Hematopoietic multipotent progenitor cell treated with erythropoietin and hydrocortisone succinate and interleukin-3 and kit ligand, for 17 days (in vitro differentiated cells): ENCODE measurements around the gene CACNA1C.

Experiments
- DNase-seq: peaks from one replicate; pipeline ENCODE4 v3.0.0-alpha.2; 2015; ENCODE audit warnings: low spot score

Gene CACNA1C

DNA sequence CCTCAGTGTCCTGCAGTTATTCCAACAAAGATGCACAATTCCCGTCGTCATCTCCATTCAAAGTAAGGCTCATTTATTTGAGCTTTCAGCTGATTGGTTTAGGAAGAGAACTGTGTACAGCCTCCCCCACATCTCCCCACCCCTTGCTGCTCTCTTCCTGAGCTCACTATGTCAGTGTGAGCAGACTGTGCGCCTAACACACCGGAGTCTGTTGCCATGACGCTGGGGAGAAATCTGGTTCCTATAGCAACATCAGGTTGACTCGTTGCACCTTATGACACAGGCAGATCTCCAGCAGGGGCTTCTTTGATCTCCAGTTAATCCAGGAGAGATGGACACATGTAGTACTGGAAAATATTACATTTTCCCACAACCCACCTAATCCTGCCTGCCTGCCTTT, 319.4 kb downstream of the CACNA1C start:
- DNase-seq = no peak

DNA sequence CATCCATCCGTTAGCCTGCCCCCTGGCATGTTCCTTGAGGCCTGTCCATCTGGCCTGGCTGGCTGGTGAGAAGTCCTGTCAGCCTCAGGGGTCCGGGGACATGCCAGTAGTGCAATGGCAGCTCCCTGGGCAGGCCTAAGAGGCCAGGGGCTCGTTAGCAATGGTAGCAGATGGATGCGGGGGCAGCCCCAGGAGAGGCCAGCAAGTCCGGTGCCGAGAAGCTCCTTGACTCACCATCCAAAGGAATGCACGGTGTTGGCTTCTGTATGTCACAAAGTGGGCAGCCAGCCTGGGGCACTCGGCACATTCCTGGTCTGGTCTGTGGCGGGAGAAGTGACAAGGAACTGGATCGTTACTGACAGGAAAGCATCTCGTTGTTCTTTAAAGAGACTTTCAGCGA, 319.9 kb downstream of the CACNA1C start:
- no peak for DNase-seq

DNA sequence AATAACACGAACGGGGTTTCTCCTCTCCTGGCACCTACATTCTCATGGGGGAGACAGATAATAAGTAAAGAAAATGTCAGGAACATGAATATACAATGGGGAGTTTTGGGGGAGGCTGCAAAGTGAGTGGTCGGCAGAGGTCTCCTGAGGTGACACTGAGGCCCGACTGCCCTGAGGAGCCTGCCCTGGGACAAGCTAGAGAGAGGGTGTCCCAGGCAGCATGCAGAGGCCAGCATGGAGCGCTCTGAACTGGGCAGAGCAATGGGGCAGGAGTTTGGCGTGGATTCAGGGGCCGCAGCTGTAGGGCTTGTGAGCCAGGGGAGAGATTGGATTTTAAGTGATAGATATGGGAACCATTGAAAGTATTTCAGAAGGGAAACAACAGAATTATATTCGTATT, 320.5 kb downstream of the CACNA1C start:
- DNase-seq = no peak

DNA sequence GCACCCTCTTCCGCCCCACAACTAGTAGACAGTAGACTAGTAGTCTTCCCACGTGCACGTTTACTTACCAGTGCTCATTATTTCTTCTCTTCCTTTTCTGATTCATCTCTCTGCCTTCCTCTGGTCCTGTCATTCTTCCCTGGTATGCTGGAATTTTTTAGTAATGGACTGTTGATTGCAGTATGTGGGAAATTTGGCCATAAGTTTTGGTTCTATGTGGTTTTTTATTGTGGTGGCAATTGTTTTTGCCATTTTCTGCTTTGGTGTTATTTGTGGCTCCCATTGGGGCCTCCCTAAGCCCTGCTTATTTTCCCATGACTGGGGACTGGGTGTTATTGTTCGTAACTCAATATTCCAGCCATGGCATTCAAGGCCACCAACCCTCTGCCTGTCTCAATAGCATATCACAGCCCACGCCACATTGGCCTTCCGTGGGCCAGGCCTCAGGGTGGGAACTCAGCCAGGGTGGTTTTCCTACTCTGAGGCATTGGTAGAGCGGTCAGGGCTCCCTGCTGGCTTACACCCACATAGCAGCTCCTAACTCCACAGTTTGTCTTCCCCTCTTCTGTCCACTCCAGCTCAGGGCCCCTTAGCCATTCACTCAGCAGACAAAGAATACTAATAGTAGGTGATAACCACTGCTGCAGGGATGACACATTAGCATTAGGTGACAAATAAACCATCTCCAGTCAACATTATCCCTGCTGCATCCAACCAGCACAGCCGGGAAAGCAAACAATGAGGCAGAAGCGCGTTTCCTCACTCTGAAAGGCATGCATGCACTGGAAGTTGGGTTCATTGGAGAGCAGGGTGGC, 321.5 kb downstream of the CACNA1C start:
- no peak for DNase-seq

DNA sequence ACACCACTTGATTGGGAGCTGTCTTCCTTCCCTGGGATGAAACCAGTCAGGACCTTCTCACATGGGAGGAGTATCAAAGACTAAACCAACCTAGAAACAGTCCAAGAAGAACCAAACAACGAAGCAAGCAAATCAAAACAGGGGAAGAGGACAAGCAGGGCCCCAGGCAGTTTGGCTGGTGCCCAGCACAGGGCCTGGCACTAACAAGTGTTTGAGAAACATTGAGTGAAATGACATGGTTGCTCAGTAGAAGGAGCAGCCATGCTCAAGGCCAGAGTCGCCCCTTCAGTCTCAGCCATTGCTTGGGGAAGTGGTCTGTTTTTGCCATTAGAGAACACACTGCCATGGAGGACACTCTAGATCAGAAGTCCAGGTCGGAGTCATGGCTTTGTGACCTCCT, 323.1 kb downstream of the CACNA1C start:
- no peak for DNase-seq

DNA sequence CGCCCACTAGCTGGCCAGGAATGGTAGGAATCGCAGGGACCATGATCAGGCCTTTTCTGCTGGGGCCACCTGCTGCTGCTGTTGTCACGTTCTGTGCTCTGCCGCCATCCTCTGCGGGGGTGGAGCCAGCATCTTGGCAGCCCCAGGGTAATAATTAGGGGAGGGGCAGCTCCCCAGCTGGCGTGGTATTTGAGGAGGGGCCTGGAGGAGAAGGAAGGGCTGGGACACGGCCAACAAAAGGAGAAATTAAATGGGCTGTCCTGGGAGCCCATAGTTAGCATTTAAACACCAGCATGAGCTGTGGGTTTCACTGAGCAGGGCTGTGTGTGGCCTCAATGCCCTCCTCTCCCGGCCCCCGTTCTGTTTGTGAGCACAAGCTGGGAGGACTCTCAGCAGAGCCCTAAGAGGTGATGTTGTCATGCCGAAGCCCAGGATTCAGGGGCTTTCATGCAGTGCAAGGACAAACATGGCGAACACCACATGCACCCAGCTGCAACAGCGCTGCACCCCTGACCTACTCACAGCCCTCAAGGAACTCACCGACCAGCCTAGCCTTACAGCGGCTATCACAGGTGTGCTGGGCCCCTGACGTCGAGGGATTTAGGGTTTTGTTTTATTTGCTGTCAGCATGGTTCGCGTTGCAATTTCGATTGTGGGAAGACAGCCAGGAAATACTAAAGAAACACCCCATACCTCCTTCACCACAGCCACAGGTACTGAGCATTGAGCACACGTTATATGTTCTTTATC, 324.3 kb downstream of the CACNA1C start:
- no peak for DNase-seq

DNA sequence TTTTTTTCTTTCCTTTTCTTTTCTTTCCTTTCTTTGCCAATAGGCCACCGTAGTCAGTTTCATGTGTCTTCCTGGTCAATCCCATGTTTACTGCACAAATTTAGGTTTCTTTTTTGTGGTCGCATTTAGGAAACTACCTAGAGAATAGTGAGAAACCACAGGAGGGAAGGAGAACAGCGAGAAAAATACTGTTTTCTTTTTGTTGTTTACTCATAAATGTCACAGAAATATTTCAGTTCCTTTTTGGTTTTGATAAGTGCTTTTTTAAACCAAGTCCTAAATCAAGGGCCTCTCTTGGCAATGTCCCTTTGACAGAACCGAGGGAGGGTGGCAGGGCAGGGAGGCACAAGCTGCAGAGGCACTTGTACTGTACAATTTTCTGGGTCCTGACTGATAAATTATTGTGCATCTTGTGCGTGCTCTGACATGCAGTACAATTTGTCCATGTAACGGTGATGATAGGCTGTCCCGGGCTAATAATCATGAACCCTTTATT, 326.1 kb downstream of the CACNA1C start:
- no peak for DNase-seq

DNA sequence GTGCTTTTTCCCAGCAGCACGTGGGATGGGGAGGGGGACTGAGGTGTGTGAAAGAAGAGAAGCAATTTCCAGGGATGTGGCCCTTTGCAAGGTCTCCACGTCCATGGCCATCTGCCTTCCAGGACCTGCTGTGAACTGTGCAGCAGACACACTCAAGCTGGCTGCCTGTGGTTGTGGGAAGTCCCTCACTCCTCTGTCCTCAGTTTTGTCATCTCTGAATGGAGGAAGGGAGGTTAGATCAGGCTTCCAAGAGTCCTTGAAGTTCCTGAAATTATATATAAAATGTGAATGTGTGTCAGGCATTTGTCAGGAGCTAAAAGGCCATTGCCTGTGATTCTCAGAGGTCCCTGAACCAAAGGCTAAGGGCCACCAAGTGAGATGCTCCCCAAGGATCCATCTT, 328.2 kb downstream of the CACNA1C start:
- DNase-seq = no peak

DNA sequence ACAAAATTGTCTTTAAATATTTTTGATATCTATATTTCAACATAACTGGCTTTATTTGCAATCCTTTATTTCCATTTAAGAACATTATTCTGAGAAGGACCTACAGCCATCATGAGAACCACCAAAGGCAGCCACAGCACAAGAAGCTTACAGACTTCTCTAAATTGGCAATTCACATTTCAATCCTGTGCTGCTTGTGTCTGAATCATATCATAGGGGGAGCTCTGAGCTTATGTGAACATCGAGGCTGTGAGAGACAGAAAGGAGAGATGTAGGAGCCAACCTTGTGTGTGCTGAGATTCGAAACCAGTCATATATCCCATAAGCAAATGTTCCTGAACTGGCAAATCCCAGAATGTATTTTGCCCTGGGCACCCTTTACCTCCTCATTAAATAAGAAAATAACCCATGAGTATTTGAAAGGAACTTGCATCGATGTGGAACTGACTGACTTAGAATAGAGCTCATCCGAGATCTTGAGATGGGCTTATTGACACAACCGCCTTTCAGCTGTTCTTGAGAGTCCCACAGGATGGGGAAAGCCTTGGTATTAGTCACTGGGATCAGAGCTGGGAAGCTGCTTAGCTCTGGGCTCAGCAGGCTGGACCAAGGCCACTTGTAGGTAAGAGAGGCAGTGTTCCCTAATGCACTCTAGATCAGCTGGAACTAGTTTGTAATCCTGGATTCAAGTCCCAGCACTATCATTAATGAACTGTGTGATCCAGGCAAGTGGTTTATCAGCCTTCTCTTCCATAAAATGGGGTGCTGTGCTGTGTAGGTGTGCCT, 329.8 kb downstream of the CACNA1C start:
- DNase-seq = no peak

DNA sequence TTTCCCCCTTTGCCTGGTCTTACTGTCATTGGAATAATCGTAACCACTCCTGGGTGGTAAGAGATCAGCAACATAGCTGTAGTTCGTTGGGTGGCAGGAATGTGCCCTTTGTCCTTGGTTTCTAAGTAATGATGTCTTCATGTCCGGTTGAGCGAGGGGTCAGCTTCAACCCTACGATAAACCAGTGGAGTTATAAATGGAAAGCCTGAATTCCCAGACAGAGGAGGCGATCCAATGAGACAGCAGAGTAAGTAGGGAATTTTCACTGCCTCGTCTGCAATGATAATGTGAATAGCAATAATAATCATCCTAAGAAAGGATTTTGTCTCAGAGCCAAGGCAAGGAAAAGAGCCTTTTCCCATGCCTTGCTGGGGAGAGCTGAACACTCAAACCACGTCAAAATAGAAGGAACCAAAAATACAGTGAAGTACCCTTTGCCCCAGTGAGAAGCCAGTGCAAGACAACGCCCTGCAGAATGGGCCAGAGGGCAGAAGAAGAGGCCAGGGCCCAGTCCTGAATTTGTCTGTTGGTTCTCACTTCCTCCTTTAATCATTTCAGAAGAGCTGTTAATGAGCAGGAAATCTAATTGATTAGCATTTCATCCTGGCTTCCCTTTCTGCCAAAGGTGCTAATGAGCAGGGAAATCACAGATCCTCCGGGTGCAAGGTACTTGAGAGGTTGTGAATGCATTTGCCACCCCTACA, 330.7 kb downstream of the CACNA1C start:
- DNase-seq = no peak

DNA sequence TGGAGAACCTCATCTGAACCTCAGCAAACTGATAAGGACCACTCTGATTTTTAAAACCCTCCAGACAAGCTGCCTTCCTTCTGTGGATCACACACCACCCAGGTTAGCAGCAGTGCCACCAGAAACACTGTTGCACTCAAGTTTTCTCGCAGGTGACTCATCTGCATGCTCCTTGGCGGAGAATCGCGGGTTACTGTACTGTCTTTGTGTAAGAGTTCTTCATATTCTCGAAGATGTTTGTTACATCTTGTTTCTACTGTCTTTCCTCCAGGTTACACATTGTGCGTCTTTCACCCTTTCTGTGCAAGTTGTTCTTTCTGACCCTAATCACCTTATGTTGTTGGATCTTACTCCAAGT, 331.2 kb downstream of the CACNA1C start:
- DNase-seq = no peak

DNA sequence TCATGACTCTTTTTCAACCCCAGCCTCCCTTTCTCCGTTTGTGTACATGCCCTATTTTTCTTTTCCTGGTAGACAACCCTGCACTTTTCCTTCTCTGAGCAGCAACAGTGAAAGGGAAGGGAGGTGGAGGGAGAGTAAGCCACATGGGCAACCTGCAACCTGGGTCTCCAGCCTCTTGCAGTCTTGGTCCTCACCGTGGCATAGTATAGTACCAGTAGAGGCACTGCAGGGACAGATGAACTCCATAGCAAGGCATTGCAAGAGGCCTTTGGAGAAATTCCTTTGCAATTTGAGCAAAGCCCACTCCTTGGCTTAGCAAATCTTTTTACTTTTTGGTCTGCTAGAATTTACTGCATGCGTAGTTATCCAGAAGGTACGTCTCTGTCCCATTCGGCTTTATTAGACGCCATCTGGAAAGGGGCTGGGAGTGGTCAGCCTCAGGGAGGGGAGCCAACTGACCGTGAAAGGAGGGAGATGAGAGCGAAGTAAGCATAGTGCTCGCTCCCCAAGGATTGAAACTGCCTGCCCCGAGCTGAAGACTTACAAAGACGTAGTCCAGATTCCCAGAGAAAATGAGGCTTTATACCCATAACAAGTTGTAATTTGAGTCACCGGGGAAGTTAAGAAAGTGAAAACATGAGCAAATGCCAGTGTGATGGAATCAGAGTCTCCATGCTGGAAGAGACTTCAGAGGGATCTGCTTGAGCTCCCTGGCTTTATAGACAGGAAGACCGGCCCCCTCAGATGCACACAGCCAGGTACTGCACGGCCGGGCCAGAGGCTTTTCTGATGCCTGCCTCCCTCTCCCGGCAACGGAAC, 332.0 kb downstream of the CACNA1C start:
- DNase-seq = no peak

DNA sequence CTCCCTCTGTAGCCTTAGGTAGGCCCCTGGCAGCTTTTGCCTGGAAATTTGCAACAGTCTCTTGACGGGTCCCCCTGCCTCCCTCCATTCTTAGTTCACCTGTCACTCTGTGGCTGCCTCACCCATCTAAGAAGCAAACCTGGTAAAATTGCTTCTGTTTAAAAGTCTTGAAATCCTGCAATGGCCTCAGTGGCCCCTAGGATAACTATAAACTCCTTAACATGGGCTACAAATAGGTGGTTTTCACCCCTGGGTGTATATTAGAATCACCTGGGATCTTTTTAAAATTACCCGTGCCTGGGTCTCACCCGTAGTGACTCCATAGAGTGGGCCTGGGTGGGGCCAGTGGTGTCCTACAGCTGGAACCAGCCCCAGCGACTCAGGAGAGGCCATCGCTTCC, 332.7 kb downstream of the CACNA1C start:
- DNase-seq = no peak

DNA sequence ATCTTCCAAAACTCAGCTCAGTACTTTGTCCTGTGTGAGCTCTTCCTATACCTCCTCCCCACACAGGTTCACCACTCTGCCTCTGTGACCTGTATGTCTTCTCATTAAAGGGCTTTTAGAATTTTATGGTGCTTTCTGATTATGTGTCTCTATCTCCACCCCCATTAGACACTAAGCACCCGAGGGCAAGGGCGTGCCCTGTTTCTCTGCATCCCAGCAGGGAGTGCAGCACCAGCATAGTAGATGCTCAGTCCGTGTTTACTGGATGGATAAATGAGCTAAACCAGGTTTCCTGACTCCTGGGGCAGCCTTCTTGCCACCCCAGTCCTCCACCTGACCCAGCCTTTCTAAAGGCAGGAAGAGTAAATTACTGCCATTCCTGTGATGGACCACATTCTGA, 333.8 kb downstream of the CACNA1C start:
- no peak for DNase-seq

DNA sequence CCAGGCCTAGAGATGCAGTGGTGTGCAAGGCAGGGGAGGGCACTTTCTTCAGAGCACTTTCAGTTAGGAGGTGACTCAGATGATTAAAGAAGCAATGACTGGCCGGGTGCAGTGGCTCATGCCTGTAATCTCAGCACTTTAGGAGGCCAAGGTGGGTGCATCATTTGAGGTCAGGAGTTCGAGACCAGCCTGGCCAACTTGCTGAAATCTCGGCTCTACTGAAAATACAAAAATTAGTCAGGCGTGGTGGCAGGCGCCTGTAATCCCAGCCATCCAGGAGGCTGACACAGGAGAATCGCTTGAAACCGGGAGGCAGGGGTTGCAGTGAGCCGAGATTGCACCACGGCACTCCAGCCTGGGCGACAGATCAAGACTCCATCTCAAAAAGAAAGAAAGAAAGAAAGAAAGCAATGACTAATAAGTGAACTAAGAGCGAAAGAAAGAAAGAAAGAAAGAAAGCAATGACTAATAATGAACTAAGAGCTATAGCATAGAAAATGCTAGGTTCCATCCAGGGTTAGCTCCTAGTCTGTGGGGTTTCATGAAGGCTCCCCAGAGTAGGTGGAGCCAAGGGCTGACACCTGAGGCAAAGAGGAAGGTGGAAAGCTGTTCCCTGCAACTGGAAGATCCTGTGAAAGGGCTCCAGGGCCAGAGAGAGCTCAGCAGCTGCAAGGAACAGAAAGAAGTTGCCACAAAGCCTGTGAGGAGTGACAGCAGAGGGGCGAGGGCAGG, 334.5 kb downstream of the CACNA1C start:
- DNase-seq = no peak

DNA sequence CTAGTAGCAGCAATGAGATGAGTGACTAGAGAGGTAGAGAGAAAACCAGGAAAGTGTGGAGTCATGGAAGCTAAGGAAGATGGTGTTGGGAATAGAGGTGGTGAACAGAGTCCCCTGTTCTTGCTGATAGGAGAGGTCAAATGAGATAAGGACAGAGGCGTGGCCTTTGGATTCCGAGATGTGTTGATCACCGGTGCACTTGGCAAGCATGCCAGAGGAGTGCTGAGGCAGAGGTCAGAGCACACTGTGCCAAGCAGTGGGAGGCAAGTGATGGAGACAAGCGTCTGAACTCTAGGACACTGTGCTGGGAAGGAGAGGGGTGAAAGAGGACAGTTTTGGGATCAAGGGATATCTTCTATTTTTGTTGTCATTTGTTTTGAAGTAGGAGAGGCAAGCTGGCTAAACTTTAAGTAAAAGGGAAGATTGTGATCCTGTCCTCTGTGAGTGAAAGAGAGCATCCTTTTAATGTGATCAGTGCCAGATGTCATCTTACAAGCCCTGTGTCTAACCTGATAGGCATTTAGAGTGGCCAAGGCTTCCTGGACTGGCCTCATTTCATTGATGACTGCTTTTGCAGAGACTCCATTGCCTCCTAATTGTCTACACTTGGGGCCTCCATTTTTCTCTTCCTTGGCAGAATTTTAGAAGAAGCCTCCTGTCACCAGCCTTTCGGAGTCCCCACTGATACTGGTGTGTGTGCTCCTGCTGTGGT, 336.4 kb downstream of the CACNA1C start:
- DNase-seq = no peak

DNA sequence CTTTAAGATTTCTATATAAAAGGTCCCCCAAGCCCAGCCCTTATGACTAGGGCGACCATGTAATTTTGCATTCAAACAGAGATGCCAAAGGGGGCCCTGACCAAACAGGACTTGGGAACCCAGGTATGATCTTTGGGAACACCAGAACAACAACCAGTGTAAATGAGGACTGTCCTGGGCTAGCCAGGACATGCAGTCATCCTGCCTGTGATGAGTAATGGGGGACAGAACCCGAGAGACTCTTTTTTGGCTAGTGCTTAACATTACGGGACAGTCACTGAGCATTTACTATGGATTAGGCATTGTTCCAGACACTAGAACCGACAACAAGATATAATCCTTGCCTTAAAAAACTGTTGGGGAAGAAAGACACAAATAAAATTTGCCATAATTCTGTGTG, 337.3 kb downstream of the CACNA1C start:
- no peak for DNase-seq

DNA sequence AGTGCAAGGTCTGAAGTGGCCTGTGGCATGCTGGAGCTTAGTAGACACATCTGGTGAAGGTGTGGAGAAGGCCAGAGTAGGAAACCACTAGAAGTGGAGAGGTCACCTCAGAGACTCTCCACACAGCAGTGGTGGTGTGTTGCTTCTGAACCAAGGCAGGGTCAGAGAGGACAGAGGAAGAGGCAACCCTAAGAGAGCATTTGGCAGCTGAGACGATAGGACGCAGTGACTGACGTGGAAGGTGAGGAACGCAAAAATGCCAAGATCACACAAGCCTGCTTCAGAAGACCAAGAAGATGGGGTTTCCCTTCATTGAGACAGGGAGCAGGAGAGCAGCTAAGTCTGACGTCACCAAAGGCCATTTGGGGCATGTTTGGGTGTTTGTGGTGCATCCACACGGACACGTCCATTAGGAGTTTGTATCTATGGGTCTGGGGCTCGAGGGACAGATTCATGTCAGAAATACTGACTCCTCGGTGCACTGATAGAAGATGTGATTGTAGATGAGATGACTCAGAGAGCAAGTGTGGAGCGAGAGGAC, 338.1 kb downstream of the CACNA1C start:
- no peak for DNase-seq

DNA sequence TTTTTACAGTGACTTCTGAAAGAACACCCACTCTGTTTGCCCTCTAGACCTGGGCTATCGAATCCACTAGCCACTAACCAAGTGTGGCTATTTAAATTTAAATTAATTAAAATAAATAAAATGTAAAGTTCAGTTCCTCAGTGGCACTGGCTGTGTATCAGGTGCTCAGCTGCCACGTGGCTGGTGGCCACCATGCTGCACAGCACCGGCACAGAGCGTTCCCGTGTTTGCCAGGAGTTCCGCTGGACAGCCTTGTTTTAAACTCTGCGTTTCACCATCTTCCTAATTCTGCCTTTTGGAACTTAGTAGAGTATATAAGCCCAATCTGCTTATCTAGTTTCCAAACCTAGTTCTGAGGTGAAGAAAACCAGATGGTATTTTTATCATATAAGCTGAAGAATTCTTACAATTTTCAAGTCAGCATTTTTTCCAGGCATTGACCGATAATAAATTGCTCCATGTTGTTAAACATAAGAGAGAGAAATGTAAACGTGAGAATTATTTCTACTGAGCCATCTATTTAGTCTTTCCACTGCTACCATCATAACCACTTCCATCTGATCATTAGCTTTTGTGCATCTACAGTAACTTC, 339.0 kb downstream of the CACNA1C start:
- DNase-seq = no peak
